ENCODE measurements around the gene IQCK. TPM values are rescaled to one million over a fixed set of nuclear protein-coding genes. Genes with fewer than 3 reads are reported as not detected.

The IQCK gene
- total RNA-seq, 1 donor from 2014 or later: 26.3 TPM

Other genes starting within 250 kb of the IQCK start
- gene GDE1, start 196.2 kb upstream of the IQCK start, total RNA-seq: 72.5 and 77.2 TPM in 2 replicates
- 8.0 and 10.0 TPM in 2 replicates for gene CCP110, start 194.3 kb upstream of the IQCK start, total RNA-seq
- 30.8 and 32.8 TPM in 2 replicates for gene VPS35L, start 162.6 kb upstream of the IQCK start, total RNA-seq
- 22.1 and 22.6 TPM in 2 replicates for gene KNOP1, start within 50 bp of the IQCK start, total RNA-seq
- gene GPRC5B, start 166.6 kb downstream of the IQCK start, total RNA-seq: 26.5 and 52.9 TPM in 2 replicates

All from myocyte (in vitro differentiated cells).